GM10847 (cell line): ENCODE measurements around the gene IGFBP6.

ENCODE experiments used
- POLR2A ChIP-seq: IDR thresholded peaks from 2 replicates; pipeline ENCODE4 v1.6.1; 2011; ENCODE audit not compliant: insufficient read length; ENCODE audit errors: extremely low read depth

The IGFBP6 gene

GRCh38 chr12:53097564-53098353 lies at the start of gene IGFBP6:
TSS of gene IGFBP6 (plus strand) at chr12:53097667. CDS start at chr12:53097718, 51 bp downstream.
- no peak for TF ChIP-seq POLR2A

GRCh38 chr12:53048033-53048779 lies 49.3 kb upstream of the IGFBP6 start:
- no peak for TF ChIP-seq POLR2A

DNA sequence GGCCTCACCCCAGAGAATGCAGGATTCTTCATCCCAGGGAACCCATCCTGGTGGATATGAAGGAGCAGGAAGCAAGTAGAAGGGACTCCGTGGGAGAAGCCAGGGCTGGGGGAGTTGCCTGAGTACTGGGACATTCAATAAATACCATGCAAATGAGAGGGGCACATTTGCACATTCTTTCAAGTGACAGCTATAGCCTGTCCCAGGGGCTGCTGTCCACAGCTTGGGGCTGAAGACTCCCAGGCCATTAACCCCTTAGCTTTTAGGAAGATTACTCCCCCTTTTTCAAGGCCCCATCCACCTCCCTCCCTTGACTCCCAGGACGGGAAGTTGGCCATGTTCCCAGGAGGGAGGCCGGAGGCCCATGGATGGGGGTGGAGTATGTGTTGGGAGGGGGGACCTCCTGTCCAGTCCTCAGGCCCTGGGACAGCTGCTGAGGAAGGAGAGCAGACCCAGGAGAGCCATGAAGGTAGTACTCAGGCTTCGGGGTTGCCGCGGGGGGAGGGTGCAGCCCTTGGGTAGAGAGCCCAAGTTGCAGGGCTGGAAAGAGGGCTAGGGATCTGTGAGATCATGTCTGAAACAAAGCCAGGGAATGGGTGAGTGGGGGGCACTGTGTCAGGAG lies 48.6 kb upstream of the IGFBP6 start:
- no peak for TF ChIP-seq POLR2A

GRCh38 chr12:53049571-53050318 lies 47.7 kb upstream of the IGFBP6 start, which contains the start of gene TNS2:
TSS of gene TNS2 (plus strand) at chr12:53050065. CDS start at chr12:53050186, 121 bp downstream.
- no peak for TF ChIP-seq POLR2A

GRCh38 chr12:53050426-53051057 lies 46.9 kb upstream of the IGFBP6 start:
- TF ChIP-seq POLR2A: no peak

DNA sequence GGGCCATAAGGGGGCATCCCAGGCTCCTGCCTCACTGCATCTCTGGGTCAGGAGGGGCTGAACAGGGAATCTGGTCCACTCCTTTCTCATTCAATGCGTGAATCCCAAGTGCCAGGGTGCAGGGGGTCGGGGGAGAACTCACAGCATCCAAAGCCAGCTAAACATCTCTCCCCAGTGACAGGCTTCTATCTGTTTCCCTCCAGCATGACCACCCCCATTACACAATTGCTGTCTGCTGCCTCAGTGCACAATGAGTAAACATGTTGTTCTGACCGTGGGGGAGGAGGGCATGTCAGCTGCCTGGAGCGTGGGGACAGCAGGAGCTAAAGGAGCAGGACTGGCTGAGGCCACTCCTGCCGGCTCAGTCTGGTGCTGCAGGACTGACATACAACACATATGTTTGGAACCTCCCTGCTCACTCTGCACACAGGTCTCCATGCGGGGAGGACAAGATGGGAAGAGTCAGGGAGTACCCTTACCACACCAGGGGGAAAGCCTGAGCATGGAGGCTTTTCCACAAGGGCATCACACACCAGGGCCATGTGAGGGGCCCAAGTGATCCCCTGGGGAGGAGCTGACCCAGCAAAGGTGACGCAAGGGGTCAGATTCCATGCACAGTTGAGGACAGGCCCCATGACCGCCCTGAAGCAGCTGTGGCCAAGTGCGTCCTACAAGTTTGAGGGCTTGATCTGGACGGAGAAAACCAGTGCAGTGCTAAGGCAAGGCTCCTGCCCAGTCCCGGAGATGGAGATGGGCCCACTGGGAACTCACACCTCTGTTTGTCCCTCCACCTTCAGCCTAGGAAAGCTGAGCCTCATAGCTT lies 46.2 kb upstream of the IGFBP6 start:
- TF ChIP-seq POLR2A: no peak

DNA sequence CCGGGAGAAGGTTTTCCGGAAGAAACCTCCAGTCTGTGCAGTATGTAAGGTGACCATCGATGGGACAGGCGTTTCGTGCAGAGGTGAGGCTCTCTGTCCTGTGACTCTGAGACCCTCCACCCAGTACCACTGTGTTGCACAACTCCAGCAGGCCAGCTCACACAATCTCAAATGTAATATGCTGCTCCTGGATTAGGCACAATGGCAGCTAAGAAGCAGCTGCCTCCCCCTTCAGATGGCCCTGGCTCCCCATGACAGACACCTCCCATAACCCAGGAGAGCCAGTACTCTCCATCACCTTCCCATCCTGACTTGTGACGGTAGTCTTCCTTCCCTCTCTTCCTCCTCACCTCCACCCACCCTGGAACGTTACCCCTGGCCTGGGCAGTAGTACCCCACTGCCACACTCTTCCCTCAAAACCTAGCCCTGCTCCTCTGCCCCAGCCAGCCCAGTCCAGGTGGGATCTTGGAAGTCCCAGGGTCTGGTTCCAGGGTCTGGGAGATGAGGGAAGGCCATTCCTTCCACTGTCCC lies 45.5 kb upstream of the IGFBP6 start:
- TF ChIP-seq POLR2A: no peak

DNA sequence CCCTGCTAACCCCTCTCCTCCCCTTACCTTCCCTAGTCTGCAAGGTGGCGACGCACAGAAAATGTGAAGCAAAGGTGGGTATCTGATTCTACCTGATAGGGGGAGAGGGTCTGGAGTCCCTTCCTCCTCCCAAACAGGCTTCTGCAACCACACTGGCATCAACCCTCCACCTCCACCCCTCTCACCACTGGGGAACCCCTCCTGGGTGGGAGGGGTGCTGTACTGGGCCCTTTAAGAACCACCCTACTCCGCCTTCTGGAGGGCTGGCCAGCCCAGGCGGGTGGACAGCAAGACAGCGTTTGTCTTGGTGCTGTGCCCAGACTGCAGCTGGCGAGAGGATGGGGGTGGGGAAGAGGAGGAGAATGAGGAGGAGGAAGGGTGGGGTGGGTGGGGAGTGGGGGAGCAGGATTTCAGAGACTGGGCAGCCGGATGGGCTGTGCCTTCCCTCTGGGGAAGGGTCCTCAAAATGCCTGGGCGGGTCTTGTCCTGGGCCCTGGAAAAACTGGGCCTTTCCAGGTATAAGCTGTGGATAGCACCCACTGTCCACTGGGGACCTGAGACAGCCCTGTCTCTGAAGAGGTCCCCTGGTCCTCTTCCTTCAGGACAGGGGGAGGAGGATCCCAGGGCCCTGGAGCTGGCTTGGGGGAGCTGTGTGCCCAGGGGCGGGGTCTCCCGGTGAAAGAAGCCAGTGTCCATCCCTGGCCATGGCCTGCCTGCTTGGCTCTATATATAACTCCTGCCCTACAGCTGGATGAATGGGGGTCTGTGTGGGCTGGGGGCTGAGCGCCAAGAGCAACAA lies 44.8 kb upstream of the IGFBP6 start:
- TF ChIP-seq POLR2A: no peak

GRCh38 chr12:53053218-53054111 lies 44.0 kb upstream of the IGFBP6 start:
- TF ChIP-seq POLR2A: no peak

- peak; percentile 41 for TF ChIP-seq POLR2A
Observed at GRCh38 chr12:53054112-53054878, 43.2 kb upstream of the IGFBP6 start.

- TF ChIP-seq POLR2A: no peak
Observed at GRCh38 chr12:53055471-53056266, 41.8 kb upstream of the IGFBP6 start.
